Neural cell (in vitro differentiated cells): ENCODE data around the gene ZNF644.

ENCODE experiments used
- EZH2 ChIP-seq: fragments of 200-600, 300-800 bp; shearing (Covaris generic), sonication (generic); IDR thresholded peaks from 2 replicates; pipeline ENCODE4 v1.6.1; 2014; ENCODE audit warnings: antibody characterized with exemption, low read length, borderline replicate concordance, mild to moderate bottlenecking; ENCODE audit not compliant: insufficient read depth, poor library complexity, severe bottlenecking
- MXI1 ChIP-seq: fragments of 450-650 bp; conservative IDR thresholded peaks from 2 replicates; pipeline ENCODE4 v1.6.1; 2014; ENCODE audit warnings: antibody characterized with exemption, mild to moderate bottlenecking; ENCODE audit not compliant: poor library complexity, severe bottlenecking
- POLR2AphosphoS5 ChIP-seq: IDR thresholded peaks from 2 replicates; pipeline ENCODE4 v1.6.1; 2012
- RAD21 ChIP-seq: fragments of 450-650 bp; conservative IDR thresholded peaks from 2 replicates; pipeline ENCODE4 v1.6.1; 2014; ENCODE audit warnings: antibody characterized with exemption, mild to moderate bottlenecking, moderate library complexity
- TAF1 ChIP-seq: IDR thresholded peaks from 2 replicates; pipeline ENCODE4 v1.6.1; 2012; ENCODE audit warnings: low read depth
- TF ChIP-seq, protein P1 (sequence below): fragments of 450-650 bp; IDR thresholded peaks from 2 replicates; pipeline ENCODE4 v1.5.1; 2014; ENCODE audit warnings: antibody characterized with exemption, mild to moderate bottlenecking, moderate library complexity; ENCODE audit not compliant: poor library complexity, severe bottlenecking
- TF ChIP-seq, protein P2 (sequence below): IDR thresholded peaks from 2 replicates; pipeline ENCODE4 v1.6.1; 2012; ENCODE audit warnings: borderline replicate concordance

DNA sequence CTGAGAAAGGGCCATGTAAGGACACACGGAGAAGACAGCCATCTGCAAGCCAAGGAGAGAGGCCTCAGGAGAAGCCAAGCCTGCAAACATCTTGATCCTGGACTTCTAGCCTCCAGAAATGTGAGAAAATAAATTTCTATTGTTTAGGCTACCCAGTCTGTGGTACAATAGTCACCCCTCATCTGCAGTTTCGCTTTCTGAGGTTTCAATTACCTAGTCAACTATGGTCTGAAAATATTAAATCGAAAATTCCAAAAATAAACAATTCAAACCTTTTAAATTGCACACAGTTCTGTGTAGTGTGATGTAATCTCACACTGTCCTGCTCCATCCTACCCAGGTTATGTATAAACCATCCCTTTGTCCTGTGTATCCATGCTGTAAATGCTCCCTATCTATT is 52.6 kb downstream of the ZNF644 start:
- TF ChIP-seq POLR2AphosphoS5 (no peak), EZH2 (no peak), TAF1 (no peak), MXI1 (no peak), RAD21 (no peak)
- TF ChIP-seq, protein P1, sequence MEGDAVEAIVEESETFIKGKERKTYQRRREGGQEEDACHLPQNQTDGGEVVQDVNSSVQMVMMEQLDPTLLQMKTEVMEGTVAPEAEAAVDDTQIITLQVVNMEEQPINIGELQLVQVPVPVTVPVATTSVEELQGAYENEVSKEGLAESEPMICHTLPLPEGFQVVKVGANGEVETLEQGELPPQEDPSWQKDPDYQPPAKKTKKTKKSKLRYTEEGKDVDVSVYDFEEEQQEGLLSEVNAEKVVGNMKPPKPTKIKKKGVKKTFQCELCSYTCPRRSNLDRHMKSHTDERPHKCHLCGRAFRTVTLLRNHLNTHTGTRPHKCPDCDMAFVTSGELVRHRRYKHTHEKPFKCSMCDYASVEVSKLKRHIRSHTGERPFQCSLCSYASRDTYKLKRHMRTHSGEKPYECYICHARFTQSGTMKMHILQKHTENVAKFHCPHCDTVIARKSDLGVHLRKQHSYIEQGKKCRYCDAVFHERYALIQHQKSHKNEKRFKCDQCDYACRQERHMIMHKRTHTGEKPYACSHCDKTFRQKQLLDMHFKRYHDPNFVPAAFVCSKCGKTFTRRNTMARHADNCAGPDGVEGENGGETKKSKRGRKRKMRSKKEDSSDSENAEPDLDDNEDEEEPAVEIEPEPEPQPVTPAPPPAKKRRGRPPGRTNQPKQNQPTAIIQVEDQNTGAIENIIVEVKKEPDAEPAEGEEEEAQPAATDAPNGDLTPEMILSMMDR = no peak
- TF ChIP-seq, protein P2, sequence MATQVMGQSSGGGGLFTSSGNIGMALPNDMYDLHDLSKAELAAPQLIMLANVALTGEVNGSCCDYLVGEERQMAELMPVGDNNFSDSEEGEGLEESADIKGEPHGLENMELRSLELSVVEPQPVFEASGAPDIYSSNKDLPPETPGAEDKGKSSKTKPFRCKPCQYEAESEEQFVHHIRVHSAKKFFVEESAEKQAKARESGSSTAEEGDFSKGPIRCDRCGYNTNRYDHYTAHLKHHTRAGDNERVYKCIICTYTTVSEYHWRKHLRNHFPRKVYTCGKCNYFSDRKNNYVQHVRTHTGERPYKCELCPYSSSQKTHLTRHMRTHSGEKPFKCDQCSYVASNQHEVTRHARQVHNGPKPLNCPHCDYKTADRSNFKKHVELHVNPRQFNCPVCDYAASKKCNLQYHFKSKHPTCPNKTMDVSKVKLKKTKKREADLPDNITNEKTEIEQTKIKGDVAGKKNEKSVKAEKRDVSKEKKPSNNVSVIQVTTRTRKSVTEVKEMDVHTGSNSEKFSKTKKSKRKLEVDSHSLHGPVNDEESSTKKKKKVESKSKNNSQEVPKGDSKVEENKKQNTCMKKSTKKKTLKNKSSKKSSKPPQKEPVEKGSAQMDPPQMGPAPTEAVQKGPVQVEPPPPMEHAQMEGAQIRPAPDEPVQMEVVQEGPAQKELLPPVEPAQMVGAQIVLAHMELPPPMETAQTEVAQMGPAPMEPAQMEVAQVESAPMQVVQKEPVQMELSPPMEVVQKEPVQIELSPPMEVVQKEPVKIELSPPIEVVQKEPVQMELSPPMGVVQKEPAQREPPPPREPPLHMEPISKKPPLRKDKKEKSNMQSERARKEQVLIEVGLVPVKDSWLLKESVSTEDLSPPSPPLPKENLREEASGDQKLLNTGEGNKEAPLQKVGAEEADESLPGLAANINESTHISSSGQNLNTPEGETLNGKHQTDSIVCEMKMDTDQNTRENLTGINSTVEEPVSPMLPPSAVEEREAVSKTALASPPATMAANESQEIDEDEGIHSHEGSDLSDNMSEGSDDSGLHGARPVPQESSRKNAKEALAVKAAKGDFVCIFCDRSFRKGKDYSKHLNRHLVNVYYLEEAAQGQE = no peak
